Skin epidermis (tissue), 12 donors: ENCODE results near the gene ZNF285.
"Not testable (repeated sequence)": the region's sequence is repeated elsewhere in the genome, so short reads cannot be mapped to it uniquely, and the experiment has no call there.

Source experiments
- H3K27ac ChIP-seq, 21 experiments: fragments of 200-600 bp; sonication (generic) in 11 of 21; one replicate each; pipeline ENCODE4 v1.5.0; 2020; ENCODE audit warnings: mild to moderate bottlenecking in 3 of 21, inconsistent platforms in 2 of 21, moderate library complexity in 2 of 21
- H3K4me3 ChIP-seq, 7 experiments: fragments of 200-600 bp; sonication (generic) in 2 of 7; one replicate each; pipeline ENCODE4 v1.5.0; 2020; ENCODE audit warnings: inconsistent platforms in 2 of 7, mild to moderate bottlenecking in 2 of 7, moderate library complexity in 1 of 7

ZNF285 gene

GRCh38 chr19:44401139-44402115, at the start of gene ZNF285:
ZNF285 (minus strand) TSS chr19:44401608; CDS start chr19:44397213, 4,395 bp downstream.
- no peak within 1 kb of the TSS for H3K27ac ChIP-seq
- H3K4me3 ChIP-seq = peak within 1 kb of the TSS; percentile 18 to 49 (median 33)

DNA sequence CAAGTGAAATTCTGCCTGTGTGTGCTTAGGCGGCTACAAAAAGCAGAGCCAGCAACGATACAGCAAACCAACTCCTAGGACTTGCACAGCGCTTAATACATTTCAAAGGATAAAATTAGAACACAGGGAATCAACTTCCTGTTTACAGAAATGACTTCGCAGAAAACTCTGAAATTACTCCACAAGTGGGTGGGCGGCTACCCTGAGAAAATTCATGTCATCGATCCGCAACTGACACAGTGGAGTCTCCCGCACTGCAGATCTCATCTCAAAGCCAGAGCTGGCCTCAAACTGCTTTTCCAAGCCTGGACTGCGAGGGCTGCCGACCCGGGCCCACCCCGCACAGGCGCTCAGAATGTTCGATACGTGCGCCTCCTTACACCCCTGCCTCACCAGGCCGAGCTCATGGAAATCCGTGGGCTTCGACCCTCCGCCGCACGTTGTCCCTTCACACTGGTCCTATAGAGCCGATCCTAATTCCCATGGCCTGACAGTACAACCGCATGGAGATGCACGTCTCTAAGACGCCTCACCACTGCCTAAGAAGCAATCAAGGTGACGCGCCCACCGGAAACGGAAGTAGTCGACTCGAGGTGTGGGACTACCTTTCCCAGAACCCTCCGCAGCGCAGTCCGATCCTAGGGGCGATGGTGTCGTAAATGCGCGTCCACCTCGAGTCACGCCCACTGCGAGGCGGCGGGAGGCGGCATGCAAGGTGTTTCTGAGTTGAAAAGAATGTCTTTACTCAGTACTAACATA, 46.7 kb upstream of the ZNF285 start, which contains the start of gene ZNF229:
Gene ZNF229 (minus strand): TSS at position 557 of the 759 bp plus-strand sequence. CDS start 5,625 bp downstream, outside the sequence.
- peak within 1 kb of the TSS; percentile 10 to 46 (median 41) for H3K4me3 ChIP-seq
- H3K27ac ChIP-seq = no peak within 1 kb of the TSS

GRCh38 chr19:44438441-44438840, 37.0 kb upstream of the ZNF285 start:
- H3K27ac ChIP-seq = no peak overlapping the region
- H3K4me3 ChIP-seq = no peak overlapping the region

DNA sequence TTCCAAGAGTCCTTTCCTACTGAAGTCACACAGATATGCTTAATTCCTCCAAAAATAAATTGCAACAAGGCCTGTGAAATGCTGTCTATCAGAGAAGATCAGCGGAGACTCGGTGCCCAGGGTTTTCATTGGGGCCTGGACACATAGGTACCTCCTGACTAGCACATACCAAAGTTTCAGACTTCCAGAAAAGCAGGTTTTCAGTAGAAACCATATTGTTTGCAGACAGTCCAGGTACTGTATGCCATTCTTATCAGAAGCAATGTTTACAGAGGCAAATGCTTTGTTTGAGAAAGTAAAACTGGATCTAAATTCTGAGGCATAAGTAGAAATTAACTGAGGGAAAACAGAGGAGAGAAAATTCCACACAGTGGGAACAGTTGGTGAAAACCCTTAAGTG, 34.0 kb upstream of the ZNF285 start:
- no peak overlapping the region for H3K27ac ChIP-seq
- H3K4me3 ChIP-seq = no peak overlapping the region

DNA sequence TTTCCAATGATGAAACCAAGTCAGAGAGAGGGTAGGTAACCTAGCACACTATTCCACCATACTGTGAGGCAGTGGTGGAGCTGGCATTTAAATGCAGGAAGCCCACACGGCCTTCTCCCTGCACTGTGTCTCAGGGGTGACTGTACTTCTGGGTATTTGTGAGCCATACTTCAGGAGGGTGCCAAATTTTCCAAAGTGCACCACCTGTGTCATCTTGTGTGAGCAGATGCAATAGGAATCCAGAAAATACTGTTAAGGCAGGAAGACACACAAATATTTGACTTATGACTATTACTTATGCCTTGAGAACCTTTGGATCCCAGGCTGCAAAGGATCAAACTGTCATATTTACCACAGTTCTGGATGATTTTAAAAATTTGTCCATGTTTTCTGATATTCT, 29.5 kb upstream of the ZNF285 start:
- H3K4me3 ChIP-seq = no peak overlapping the region

GRCh38 chr19:44415553-44415952, 14.1 kb upstream of the ZNF285 start:
- not testable (repeated sequence) for H3K4me3 ChIP-seq

More for the DNA sequence above, 29.5 kb upstream of the ZNF285 start:
- no peak overlapping the region for H3K27ac ChIP-seq

GRCh38 chr19:44389268-44389667, 12.1 kb downstream of the ZNF285 start:
- not testable (repeated sequence) for H3K27ac ChIP-seq, H3K4me3 ChIP-seq

More at GRCh38 chr19:44415553-44415952, 14.1 kb upstream of the ZNF285 start:
- not testable (repeated sequence) for H3K27ac ChIP-seq

DNA sequence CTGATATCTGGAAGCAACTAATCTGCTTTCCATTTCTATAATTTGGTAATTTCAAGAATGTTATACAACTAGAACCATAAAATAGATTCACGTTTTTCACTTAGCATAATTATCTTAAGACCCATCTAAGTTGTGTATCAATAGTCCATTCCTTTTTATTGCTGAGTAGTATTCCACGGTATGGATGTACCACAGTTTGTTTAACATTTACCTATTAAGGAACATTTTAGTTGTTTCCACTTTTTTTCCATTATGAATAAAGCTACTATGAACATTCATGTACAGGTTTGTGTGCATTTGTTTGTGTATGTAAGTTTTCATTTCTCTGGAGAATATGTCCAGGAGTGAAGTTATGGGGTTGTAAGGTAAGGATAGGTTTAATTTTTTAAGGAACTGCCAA, 26.6 kb downstream of the ZNF285 start:
- Histone ChIP-seq H3K27ac (no peak overlapping the region), H3K4me3 (no peak overlapping the region)

DNA sequence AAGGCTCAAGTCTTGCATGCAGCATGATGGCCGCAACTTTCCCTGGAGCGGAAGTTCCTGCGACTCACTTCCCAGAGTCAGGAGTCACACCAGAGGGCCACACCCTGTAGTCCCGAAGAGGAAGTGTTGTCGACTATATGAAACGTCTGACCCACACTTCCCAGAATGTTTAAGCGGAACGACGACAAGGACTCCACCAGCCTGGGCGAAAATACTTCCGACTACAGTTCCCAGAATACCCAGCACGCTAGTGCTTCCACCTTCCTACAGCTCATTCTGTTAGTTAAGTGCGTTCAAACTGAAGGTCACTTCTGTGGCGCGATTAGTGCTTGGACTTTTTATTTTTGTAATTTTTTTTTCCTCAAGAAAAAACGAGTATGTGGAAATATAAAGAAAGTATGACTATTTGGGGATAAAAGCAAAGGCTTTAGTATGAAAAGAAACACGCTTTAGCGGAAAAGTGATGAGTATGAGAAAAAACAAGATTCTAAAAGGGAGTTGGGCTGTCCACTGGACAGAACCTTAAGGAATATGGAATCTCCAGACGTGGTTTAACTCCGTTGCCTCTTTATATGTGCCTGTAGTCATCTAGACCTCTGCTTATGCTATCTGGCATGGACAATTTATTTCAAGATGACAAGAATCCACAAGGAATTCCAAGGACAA, 29.5 kb downstream of the ZNF285 start:
- Histone ChIP-seq H3K27ac (no peak overlapping the region), H3K4me3 (no peak overlapping the region)

DNA sequence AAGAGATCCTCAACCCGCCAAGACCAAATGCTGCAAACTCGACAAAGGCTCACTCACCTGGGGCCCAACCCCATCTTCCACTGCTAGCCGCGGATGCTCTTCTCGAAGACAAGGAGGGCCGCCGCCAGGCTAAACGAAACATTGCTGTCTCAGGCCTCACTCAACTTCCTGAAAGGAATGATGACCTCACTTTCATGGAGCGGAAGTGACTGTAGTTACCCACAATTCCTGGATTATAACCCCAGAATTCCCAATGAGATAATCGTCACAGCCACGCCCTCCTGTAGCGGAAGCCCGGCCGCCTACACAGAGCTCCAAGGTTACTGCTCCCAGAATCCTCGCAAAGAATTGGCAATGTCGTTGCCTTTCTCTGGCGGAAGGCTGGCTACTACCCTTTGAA, 34.4 kb downstream of the ZNF285 start:
- Histone ChIP-seq H3K4me3 (no peak overlapping the region), H3K27ac (no peak overlapping the region)

DNA sequence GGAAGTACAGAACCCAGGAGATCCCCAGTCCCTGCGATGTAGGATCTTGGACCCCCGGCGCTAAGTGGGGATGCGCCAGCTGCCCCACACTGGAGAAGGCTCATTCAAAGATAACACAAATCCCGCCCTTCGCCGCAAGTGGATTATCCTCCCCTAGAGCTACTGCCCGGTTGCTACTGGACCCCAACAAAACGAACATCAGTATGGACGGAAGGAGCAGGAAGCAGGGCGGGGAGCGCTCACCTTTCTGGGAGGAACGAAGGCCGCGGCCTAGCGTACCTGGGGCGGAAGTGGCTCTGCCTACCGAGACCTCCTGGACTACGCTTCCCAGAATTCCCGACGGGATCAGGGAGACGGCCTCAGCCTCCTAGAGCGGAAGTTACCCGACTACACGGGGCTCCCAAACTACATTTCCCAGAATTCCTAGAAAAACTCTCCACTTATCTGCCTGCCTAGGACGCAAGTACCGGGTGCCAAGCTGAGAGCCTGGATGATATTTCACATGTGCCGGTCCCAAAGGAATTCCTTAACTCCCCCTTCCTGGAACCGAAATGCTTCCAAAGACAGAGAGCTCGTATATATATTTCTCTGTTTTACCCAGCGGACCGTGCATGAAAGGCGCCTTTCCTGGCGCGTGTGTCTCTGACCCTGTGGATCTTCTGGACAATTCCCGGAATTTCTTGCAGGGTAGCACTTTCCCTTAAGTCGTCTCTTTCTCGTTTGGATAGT, 44.9 kb downstream of the ZNF285 start, which contains the start of gene ZNF112:
Gene ZNF112 (minus strand): TSS at position 298 of the 729 bp plus-strand sequence. CDS start 16,141 bp downstream, outside the sequence.
- H3K4me3 ChIP-seq = peak within 1 kb of the TSS; percentile 22 to 59 (median 40)
- H3K27ac ChIP-seq = peak within 1 kb of the TSS in 15 of 21 experiments; percentile 13 to 77 (median 60)

DNA sequence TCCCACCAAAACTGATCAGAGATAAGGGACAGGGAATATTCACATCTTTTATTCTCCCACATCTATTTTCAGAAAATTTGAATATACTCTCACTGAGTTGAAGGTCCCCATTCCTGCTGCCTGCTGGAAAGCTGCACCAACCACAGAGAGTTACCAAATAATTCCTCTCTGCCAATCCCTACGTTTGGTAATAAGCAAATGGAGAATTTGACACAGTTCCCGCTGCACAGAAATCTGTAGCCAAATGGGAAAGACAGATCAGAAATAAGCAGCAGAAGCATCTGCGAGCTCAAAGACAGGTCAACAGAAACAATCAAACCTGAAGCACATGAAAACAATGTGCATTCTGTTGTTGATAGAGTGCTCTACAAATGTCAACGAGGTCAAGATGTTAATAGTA, 54.9 kb downstream of the ZNF285 start:
- H3K4me3 ChIP-seq = no peak overlapping the region
- no peak overlapping the region for H3K27ac ChIP-seq

DNA sequence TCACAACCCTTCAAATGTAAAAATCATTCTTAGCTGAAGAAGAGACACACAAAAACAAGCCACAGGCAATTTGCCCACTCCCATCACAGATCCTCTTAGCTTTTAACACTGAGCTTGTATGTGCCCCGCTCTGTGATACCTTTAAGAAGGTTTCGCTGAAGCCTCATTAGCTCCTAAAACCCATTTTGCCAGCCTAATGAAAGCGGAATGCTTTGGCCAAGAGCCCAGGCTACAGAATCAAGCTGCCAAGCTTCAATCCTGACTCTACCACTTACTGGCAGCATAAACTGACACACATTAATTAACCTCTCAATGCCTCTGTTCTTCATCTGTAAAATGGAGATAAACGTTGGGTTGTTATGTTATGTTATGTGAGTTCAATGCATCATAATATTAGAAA, 55.4 kb downstream of the ZNF285 start:
- Histone ChIP-seq H3K27ac (no peak overlapping the region), H3K4me3 (no peak overlapping the region)

DNA sequence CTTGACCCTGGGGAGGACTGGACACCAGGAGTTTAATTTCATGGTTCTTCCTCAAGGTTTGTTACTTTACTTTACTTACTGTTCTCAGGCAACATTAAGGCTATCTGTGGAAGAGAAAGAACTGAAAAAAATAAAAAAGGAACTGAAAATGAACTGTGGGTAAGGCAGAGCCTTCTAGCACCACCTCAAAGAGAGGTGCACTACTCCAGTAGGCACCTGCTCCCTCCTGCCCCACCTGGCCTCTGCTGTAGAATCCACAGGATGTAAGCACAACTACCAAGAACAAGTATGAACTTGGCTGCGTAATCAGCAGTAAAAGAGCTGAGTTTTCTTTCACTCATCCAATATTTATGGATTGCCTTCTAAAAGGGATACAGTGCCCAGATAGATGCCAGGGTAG, 57.2 kb downstream of the ZNF285 start:
- Histone ChIP-seq H3K4me3 (no peak overlapping the region), H3K27ac (no peak overlapping the region)

DNA sequence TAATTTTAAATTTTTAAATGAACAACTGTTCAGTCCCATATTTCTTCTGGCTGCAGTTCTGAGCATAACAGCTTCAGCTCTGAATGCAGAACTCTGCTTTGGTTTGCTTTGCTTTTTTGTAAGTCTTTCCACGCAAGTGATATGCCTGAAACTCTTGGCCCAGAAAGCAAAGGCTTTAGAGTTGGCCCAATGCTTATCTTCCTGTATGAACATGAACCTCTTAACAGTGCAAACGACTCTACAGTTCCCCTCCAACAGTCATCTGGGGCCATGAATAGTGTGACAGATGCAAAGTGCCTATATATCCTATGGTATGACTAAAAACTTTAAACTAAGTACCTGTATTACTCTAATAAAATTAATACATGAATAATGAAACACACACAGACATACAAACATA, 59.6 kb downstream of the ZNF285 start:
- Histone ChIP-seq H3K27ac (no peak overlapping the region), H3K4me3 (no peak overlapping the region)

DNA sequence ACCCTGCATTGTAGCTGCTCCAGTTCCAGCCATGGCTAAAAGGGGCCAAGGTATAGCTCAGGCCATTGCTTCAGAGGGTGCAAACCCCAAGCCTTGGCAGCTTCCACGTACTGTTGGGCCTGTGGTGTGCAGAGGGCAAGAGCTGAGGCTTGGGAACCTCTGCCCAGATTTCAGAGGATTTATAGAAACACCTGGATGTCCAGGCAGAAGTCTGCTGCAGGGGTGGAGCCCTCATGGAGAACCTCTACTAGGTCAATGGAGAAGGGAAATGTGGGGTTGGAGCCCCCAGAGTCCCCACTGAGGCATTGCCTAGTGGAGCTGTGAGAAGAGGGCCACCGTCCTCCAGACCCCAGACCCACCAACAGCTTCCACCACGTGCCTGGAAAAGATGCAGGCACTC, 66.8 kb downstream of the ZNF285 start:
- not testable (repeated sequence) for H3K27ac ChIP-seq, H3K4me3 ChIP-seq
